GM19023 (cell line): ENCODE measurements around the gene SERTAD2.

Experiments
- ATAC-seq: cut with Tn5 transposase; IDR thresholded peaks from one replicate; pipeline ENCODE4 v1.9.1; 2021; ENCODE audit warnings: mild to moderate bottlenecking, moderate library complexity; ENCODE audit not compliant: unreplicated experiment

The SERTAD2 gene

DNA sequence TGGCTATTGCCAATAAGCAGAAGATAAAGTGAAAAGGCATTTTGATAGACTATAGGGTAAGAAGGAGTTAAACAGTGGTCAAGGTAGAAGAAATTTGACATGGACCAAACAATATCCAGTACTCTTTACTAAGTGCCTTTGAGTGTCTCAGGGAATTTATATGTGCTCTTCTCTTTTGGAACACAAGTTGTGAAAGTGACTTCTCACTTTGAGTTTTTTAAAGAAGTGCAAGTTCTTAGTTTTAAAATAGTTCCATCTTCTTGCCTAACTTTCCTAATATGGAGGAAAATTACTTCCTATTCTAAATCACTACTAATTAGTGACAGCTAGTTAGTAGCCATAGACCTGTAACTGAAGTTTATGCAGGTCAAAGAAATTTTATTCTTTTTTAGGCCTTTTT is 66.2 kb downstream of the SERTAD2 start:
- ATAC-seq, result no peak

DNA sequence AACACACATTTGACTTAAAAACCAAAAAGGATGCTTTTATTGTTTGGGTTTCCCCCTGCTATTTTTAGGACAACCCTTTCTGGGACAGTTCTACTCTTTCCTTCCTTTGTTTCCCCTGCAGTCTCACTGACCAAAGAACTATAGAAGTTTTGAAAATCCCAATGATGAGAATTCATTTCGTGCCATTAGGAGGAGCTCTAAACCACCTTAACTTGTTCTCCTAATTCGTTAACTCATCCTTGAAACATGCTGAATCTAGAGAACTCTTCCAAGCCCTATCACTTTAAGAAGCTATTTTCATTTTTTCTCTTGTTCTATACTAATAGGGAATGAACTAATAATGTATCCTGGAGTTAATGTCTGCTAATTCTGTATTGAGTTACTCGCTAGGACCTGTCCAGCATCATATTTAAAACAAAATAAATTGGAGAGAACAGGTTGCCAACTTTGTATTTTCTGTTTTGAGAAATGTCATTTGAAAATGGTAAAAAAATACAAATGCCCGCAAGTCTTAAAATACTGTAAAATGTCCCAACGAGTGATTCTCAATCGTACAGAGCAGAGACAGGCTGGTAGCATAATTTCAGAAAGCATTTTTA is 66.7 kb downstream of the SERTAD2 start:
- no peak for ATAC-seq

DNA sequence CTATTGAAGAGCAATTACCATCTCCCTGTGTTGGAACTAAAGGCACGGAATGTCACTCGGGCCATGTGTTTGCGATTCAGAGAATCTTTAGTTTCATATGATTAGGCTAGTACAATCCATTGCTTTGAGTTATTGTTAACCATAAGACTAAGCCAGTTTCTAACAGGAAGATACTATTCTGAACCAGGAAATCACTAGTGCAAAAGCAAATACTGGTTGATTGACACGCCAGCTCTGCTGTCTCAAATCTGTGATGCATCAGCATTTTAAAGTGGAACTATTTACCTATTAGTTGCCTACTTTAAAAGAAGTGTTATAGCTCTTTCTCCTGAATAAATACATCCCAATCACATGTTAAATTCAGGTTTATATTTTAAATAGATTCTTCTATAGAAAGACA is 67.7 kb downstream of the SERTAD2 start:
- ATAC-seq, result no peak

DNA sequence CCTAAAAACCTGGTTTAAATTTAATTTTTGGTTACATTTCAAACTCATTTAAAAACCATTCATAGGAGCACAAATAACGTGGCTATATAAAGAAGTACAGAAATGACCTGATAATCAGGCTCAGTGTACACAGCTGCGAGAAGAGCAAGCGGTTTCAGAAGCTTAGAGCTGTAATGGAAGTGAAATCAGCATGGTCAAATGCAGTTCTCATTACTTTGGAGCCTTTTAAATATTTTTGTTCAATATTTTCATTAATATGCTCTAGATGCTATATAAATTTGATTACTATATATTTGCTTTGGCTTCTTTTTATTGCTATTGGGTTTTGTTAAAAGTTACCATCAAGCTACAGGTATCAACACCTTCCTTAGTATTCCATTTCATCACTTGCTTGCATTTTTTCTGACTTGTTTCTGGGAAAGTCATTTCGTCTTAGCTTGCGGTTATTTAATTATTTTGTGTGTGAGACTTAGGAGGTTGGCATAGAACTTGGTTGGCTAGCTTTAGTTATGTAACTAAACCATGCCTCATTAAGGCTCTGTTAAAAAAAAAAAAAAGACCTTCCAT is 70.9 kb downstream of the SERTAD2 start:
- peak; percentile 79 for ATAC-seq

DNA sequence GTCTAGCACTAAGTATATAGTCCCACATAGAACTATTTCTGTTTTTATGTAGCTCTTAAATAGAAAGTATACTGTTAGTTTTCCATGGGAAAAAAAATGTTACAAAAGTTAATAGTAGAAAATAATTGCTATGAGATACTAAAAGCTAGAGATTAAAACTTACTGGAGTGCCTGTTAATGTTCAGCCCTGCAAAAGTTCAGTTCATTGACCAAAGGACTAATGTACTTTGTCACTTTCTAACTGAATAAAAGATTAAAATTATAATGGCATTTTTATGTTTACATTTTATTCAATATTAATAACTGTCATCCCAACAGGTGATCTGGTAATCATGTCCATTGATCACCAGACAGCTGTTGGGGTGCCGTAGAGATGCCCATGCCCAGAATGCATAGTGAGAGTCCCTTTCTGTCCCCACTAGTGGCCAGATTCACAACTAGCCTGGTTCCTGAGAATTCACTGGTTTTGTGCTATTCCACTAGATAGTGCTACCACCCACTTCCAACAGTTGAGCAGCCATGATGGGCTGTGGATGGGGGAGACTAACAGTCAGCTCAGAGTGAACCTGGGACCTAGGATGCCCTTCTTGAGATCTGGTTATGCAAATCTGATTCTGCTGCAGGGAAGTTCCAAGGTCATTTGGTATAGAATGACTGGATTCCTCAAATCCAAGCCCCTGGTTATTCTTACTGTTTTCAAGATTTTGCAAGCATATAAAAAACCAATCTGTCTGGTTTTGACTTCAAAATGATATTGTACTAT is 71.8 kb downstream of the SERTAD2 start:
- peak; percentile 33 for ATAC-seq
